GM12878 (cell line): ENCODE data around the gene MSI2. TPM values are rescaled to one million over a fixed set of nuclear protein-coding genes. Genes with fewer than 3 reads are reported as not detected.
A peak's percentile ranks its signal among the peaks of the same experiment; 100 is the strongest.

Experiments used
- ATAC-seq: fragments of 200-7000 bp; cut with Tn5 transposase; 3 replicates; pipeline ENCODE4 v1.9.1; 2020; ENCODE audit warnings: mild to moderate bottlenecking, moderate library complexity
- BruUV-seq: library from RNA; stranded (reverse); fragments of 400-500 nt; replicated peaks from 2 replicates; lab custom pipeline; 2021; lab: Mats Ljungman, UMichigan
- CTCF ChIA-PET: fragments of 300-600 bp; sonication (Branson Sonifier 250); formaldehyde crosslinking; extraction: SDS; loops from one replicate; lab custom pipeline; 2021; ENCODE audit warnings: inconsistent platforms; lab: Yijun Ruan, JAX
- POLR2A ChIA-PET: fragments of 350-600 bp; formaldehyde crosslinking; extraction: SDS; loops from one replicate; lab custom pipeline; 2021; ENCODE audit warnings: inconsistent platforms; lab: Charles Lee
- RAD21 ChIA-PET: fragments of 300-600 bp; sonication (Branson Sonifier 250); formaldehyde crosslinking; loops from one replicate; lab custom pipeline; 2023; ENCODE audit warnings: antibody characterized with exemption; ENCODE audit not compliant: unreplicated experiment; lab: Charles Lee
- SMC1A ChIA-PET: fragments of 300-600 bp; sonication (Branson Sonifier 250); formaldehyde crosslinking; loops from one replicate; lab custom pipeline; 2023; ENCODE audit not compliant: unreplicated experiment, uncharacterized antibody; lab: Charles Lee
- DNase-seq: peaks from one replicate; pipeline ENCODE4 v3.0.0-alpha.2; 2011; ENCODE audit warnings: low read depth, low spot score
- FAIRE-seq: peaks from 3 replicates; lab custom pipeline; 2011; peaks lifted over from hg19 to GRCh38; lab: Jason Lieb, UNC
- H2AFZ ChIP-seq: 2 replicates; pipeline ENCODE4 v1.6.0; 2011; ENCODE audit warnings: low read depth, low read length, control low read depth; ENCODE audit not compliant: control insufficient read depth
- H3K27ac ChIP-seq: 2 replicates; pipeline ENCODE4 v1.5.1; 2011; ENCODE audit warnings: control low read depth; ENCODE audit not compliant: control insufficient read depth, insufficient read depth
- H3K27me3 ChIP-seq, 2 experiments: replicated peaks in 1 of 2; 2 replicates each; pipeline versions ENCODE4 v1.6.0 to v1.6.1; 2011; ENCODE audit warnings: low read length in 1 of 2; ENCODE audit not compliant: control insufficient read depth in 2 of 2, insufficient read depth in 2 of 2
- H3K36me3 ChIP-seq, 2 experiments: 2 replicates each; pipeline ENCODE4 v1.5.1; 2011; ENCODE audit warnings: low read length in 1 of 2; ENCODE audit not compliant: control insufficient read depth in 2 of 2, insufficient read depth in 2 of 2
- H3K4me1 ChIP-seq: 2 replicates; pipeline ENCODE4 v1.6.1; 2011; ENCODE audit warnings: mild to moderate bottlenecking, low read length, moderate library complexity, mixed read lengths; ENCODE audit not compliant: control insufficient read depth, insufficient read depth
- H3K4me2 ChIP-seq: 2 replicates; pipeline ENCODE4 v1.6.0; 2011; ENCODE audit warnings: control low read depth; ENCODE audit not compliant: control insufficient read depth, insufficient read depth
- H3K4me3 ChIP-seq: fragments of 200-600 bp; sonication (generic); 2 replicates; pipeline ENCODE4 v1.5.1; 2016
- H3K79me2 ChIP-seq: 2 replicates; pipeline ENCODE4 v1.6.0; 2011; ENCODE audit warnings: low read length; ENCODE audit not compliant: control insufficient read depth, insufficient read depth
- H3K9ac ChIP-seq: 2 replicates; pipeline ENCODE4 v1.8.0; 2011; ENCODE audit warnings: low read length, control low read depth, mixed read lengths; ENCODE audit not compliant: control insufficient read depth, insufficient read depth
- H3K9me3 ChIP-seq: replicated peaks from 3 replicates; pipeline ENCODE4 v1.5.1; 2011; ENCODE audit warnings: mild to moderate bottlenecking, low read length; ENCODE audit not compliant: control insufficient read depth, insufficient read depth
- H4K20me1 ChIP-seq: 2 replicates; pipeline ENCODE4 v1.6.0; 2011; ENCODE audit not compliant: control insufficient read depth, insufficient read depth
- EP300 ChIP-seq, 2 experiments: fragments of 150-350 bp in 1 of 2; IDR thresholded peaks; 2 replicates each; pipeline ENCODE4 v1.6.1; 2011 to 2012; ENCODE audit warnings: low read depth in 2 of 2, low read length in 2 of 2, borderline replicate concordance in 1 of 2, improper control_type of control experiment in 1 of 2, inconsistent platforms in 1 of 2; ENCODE audit not compliant: control insufficient read depth in 1 of 2
- ESRRA ChIP-seq: IDR thresholded peaks from 2 replicates; pipeline ENCODE4 v1.6.1; 2012; ENCODE audit warnings: mild to moderate bottlenecking, low read length, improper control_type of control experiment
- FOXM1 ChIP-seq: IDR thresholded peaks from 2 replicates; pipeline ENCODE4 v1.6.1; 2012; ENCODE audit warnings: low read depth, mild to moderate bottlenecking, inconsistent platforms, low read length, moderate library complexity
- GABPA ChIP-seq: IDR thresholded peaks from 2 replicates; pipeline ENCODE4 v1.6.1; 2014; ENCODE audit warnings: antibody characterized with exemption, low read depth, mild to moderate bottlenecking, inconsistent platforms
- HDGF ChIP-seq: fragments of 450-650 bp; IDR thresholded peaks from 2 replicates; pipeline ENCODE4 v1.6.1; 2016; ENCODE audit warnings: antibody characterized with exemption
- MEF2B ChIP-seq: fragments of 450-650 bp; IDR thresholded peaks from 2 replicates; pipeline ENCODE4 v1.6.1; 2018; ENCODE audit warnings: mild to moderate bottlenecking, moderate library complexity; ENCODE audit not compliant: partially characterized antibody, poor library complexity, severe bottlenecking
- MTA3 ChIP-seq: IDR thresholded peaks from 2 replicates; pipeline ENCODE4 v1.6.1; 2012; ENCODE audit warnings: low read length, inconsistent platforms, borderline replicate concordance
- MYB ChIP-seq: fragments of 150-350 bp; IDR thresholded peaks from 2 replicates; pipeline ENCODE4 v1.6.1; 2014; ENCODE audit warnings: mild to moderate bottlenecking, low read depth, low read length, borderline replicate concordance
- PML ChIP-seq: IDR thresholded peaks from 2 replicates; pipeline ENCODE4 v1.6.1; 2012; ENCODE audit warnings: low read length, inconsistent platforms
- STAT1 ChIP-seq: fragments of 450-650 bp; conservative IDR thresholded peaks from 2 replicates; pipeline ENCODE4 v1.6.1; 2014; ENCODE audit warnings: antibody characterized with exemption, mild to moderate bottlenecking
- WGBS: methylation state at CpG from one replicate; pipeline ENCODE4 v1.1.6; 2016; ENCODE audit warnings: low lambda C conversion rate; ENCODE audit not compliant: insufficient replicate concordance, insufficient coverage; ENCODE audit errors: missing lambda C conversion rate; 5-methylcytosine and 5-hydroxymethylcytosine counted together
- in situ Hi-C: fragments of 300-500 bp; cut with MboI; formaldehyde crosslinking; loops from 9 replicates; pipeline ENCODE4 v1.14.3; 2018; ENCODE audit warnings: mixed read lengths
- intact Hi-C: fragments of 100-400 bp; cut with micrococcal nuclease; formaldehyde crosslinking; loops from one replicate; pipeline ENCODE4 v1.14.2; 2022; ENCODE audit not compliant: unreplicated experiment
- polyA plus RNA-seq, 11 experiments: library from polyadenylated mRNA; depleted of rRNA in 4 of 11; unstranded in 6 of 11; stranded (reverse) in 5 of 11; fragments of >200 nt; fragmentation: Nextera tagmentation in 4 of 11; fragmentation: Illumina TruSeq in 1 of 11; extraction: Ambion mirVana in 4 of 11; extraction: Trizol in 1 of 11; gene quantifications; 1 replicate in 1 of 11; 2 replicates in 10 of 11; pipeline versions ENCODE4 v1.2.1 to v1.2.3, GENCODE V29; 2011 to 2016; ENCODE audit warnings: inconsistent platforms in 2 of 11, missing spikeins in 2 of 11, low read depth in 1 of 11
- total RNA-seq, 4 experiments: library from RNA; depleted of rRNA in 3 of 4; stranded (reverse); fragments of >200 nt in 3 of 4; fragmentation: Illumina TruSeq in 1 of 4; extraction: Trizol in 1 of 4; gene quantifications; 2 replicates each; pipeline versions ENCODE4 v1.2.1 to v1.2.3, GENCODE V29; 2013 to 2021
- TF ChIP-seq, protein P1 (sequence below): IDR thresholded peaks from 2 replicates; pipeline ENCODE4 v1.6.1; 2012; ENCODE audit warnings: mild to moderate bottlenecking, low read depth, low read length
- TF ChIP-seq, protein P2 (sequence below): fragments of 450-650 bp; formaldehyde crosslinking; IDR thresholded peaks from 2 replicates; pipeline ENCODE4 v1.5.0; 2022; ENCODE audit warnings: mild to moderate bottlenecking, missing genetic modification characterization
- TF ChIP-seq, protein P3 (sequence below): IDR thresholded peaks from 2 replicates; pipeline ENCODE4 v1.6.1; 2011; ENCODE audit warnings: low read depth, low read length, improper control_type of control experiment, borderline replicate concordance

Gene MSI2
- total and polyA plus RNA-seq, 10 of the 15 experiments (the other 5 are each of a cell fraction or from before 2014, with no cell fraction given), result 6.1 to 76.1 (median 42.0) TPM

DNA sequence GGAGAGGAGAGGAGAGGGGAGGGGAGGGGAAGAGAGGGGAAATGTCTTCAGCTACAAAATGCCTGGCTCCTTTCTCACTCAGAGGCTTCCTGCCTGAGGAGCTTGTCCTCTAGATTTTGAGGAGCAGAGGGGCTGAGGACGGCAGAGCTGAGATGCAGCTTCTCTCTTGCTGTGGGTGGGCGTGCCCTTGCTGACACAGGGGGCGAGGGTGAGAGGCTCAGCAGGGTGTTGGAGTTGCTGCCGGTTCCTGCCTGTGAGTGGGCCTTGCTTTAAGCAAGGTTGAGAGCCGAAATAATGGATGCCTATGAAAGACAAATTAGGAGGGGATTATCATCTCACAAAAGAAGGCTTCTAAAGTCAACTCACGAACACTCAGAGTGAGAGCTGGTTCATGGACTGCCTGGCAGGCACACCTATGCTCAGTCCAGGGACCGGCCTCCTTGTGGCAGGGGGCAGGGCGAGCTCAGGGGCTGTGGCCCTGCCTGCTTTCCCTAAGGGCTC is 215.6 kb downstream of the MSI2 start:
- Histone ChIP-seq H3K4me1 (peaks cover 30% of the 10 kb centered on the region), H3K9me3 (no peaks in the 10 kb centered on the region; the same call in 1 of the 3 replicates), H3K27me3 (no peaks in the 10 kb centered on the region), H3K36me3 (peaks cover 0 to 3% of the 10 kb centered on the region in 2 experiments; a peak in 2 of 4 replicates), H4K20me1 (no peaks in the 10 kb centered on the region), H3K9ac (no peak overlapping the region), H3K27ac (0 out of 2 replicates have a peak overlapping the region, but pooled peaks have one; percentile 8), H3K4me3 (no peak overlapping the region), H3K4me2 (no peak overlapping the region), H2AFZ (no peak overlapping the region), H3K79me2 (peaks cover 18% of the 10 kb centered on the region)
- ATAC-seq (no peak), FAIRE-seq (no peak), DNase-seq (no peak)
- in situ Hi-C loops, result no loop called here
- WGBS, result 87% methylated on average over 8 of the region's 8 CpGs
- TF ChIP-seq MTA3, result no peak
- no peak for TF ChIP-seq MEF2B
- no peak for TF ChIP-seq ESRRA
- TF ChIP-seq, protein P1, sequence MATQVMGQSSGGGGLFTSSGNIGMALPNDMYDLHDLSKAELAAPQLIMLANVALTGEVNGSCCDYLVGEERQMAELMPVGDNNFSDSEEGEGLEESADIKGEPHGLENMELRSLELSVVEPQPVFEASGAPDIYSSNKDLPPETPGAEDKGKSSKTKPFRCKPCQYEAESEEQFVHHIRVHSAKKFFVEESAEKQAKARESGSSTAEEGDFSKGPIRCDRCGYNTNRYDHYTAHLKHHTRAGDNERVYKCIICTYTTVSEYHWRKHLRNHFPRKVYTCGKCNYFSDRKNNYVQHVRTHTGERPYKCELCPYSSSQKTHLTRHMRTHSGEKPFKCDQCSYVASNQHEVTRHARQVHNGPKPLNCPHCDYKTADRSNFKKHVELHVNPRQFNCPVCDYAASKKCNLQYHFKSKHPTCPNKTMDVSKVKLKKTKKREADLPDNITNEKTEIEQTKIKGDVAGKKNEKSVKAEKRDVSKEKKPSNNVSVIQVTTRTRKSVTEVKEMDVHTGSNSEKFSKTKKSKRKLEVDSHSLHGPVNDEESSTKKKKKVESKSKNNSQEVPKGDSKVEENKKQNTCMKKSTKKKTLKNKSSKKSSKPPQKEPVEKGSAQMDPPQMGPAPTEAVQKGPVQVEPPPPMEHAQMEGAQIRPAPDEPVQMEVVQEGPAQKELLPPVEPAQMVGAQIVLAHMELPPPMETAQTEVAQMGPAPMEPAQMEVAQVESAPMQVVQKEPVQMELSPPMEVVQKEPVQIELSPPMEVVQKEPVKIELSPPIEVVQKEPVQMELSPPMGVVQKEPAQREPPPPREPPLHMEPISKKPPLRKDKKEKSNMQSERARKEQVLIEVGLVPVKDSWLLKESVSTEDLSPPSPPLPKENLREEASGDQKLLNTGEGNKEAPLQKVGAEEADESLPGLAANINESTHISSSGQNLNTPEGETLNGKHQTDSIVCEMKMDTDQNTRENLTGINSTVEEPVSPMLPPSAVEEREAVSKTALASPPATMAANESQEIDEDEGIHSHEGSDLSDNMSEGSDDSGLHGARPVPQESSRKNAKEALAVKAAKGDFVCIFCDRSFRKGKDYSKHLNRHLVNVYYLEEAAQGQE, result no peak
- TF ChIP-seq, protein P2, sequence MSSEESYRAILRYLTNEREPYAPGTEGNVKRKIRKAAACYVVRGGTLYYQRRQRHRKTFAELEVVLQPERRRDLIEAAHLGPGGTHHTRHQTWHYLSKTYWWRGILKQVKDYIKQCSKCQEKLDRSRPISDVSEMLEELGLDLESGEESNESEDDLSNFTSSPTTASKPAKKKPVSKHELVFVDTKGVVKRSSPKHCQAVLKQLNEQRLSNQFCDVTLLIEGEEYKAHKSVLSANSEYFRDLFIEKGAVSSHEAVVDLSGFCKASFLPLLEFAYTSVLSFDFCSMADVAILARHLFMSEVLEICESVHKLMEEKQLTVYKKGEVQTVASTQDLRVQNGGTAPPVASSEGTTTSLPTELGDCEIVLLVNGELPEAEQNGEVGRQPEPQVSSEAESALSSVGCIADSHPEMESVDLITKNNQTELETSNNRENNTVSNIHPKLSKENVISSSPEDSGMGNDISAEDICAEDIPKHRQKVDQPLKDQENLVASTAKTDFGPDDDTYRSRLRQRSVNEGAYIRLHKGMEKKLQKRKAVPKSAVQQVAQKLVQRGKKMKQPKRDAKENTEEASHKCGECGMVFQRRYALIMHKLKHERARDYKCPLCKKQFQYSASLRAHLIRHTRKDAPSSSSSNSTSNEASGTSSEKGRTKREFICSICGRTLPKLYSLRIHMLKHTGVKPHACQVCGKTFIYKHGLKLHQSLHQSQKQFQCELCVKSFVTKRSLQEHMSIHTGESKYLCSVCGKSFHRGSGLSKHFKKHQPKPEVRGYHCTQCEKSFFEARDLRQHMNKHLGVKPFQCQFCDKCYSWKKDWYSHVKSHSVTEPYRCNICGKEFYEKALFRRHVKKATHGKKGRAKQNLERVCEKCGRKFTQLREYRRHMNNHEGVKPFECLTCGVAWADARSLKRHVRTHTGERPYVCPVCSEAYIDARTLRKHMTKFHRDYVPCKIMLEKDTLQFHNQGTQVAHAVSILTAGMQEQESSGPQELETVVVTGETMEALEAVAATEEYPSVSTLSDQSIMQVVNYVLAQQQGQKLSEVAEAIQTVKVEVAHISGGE, result no peak
- TF ChIP-seq STAT1, result no peak
- no peak for TF ChIP-seq EP300 (IDR thresholded peaks at IDR 0.05; ENCODE audit: borderline replicate concordance in 1 of 2, control insufficient read depth in 1 of 2, low read depth in 2 of 2, low read length in 2 of 2)
- no peak for TF ChIP-seq HDGF
- TF ChIP-seq, protein P3, sequence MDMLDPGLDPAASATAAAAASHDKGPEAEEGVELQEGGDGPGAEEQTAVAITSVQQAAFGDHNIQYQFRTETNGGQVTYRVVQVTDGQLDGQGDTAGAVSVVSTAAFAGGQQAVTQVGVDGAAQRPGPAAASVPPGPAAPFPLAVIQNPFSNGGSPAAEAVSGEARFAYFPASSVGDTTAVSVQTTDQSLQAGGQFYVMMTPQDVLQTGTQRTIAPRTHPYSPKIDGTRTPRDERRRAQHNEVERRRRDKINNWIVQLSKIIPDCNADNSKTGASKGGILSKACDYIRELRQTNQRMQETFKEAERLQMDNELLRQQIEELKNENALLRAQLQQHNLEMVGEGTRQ, result no peak
- TF ChIP-seq PML, result no peak
- no peak for TF ChIP-seq MYB
- TF ChIP-seq FOXM1, result no peak
- TF ChIP-seq GABPA, result no peak
- RAD21 ChIA-PET, result interaction anchor here (1.1 to 4.7 kb wide), 3 partner anchors 11 to 17 kb away, joined by 3 to 28 read pairs (median 3); no protein-coding TSS in a partner anchor
- intact Hi-C loops, result no loop called here
- POLR2A ChIA-PET, result interaction anchor here (0.9 to 2.3 kb wide), 5 partner anchors 9 to 21 kb away, joined by 3 to 12 read pairs (median 7); no protein-coding TSS in a partner anchor
- BruUV-seq, result no TSS peak
- SMC1A ChIA-PET, result interaction anchor here (0.7 to 6.9 kb wide), 4 partner anchors 13 to 229 kb away, joined by 3 to 102 read pairs (median 4); no protein-coding TSS in a partner anchor
- CTCF ChIA-PET, result interaction anchor here (1.2 to 3.9 kb wide), 5 partner anchors 8 to 43 kb away, joined by 3 to 17 read pairs (median 4); no protein-coding TSS in a partner anchor
